Hepatocyte (in vitro differentiated cells): ENCODE measurements around the gene DYSF. TPM values are rescaled to one million over a fixed set of nuclear protein-coding genes. Genes with fewer than 3 reads are reported as not detected.

Experiments
- DNase-seq: peaks from one replicate; pipeline ENCODE4 v3.0.0-alpha.2; 2016; ENCODE audit warnings: low spot score
- H2AFZ ChIP-seq: fragments of 200-600 bp; sonication (generic); 2 replicates; pipeline ENCODE4 v1.6.0; 2016; ENCODE audit warnings: antibody characterized with exemption, mild to moderate bottlenecking
- H3K27ac ChIP-seq: fragments of 200-600 bp; sonication (generic); 2 replicates; pipeline ENCODE4 v1.5.1; 2016; ENCODE audit warnings: mild to moderate bottlenecking
- H3K27me3 ChIP-seq: fragments of 200-600 bp; sonication (generic); 2 replicates; pipeline ENCODE4 v1.6.1; 2016
- H3K36me3 ChIP-seq: fragments of 200-600 bp; sonication (generic); replicated peaks from 2 replicates; pipeline ENCODE4 v1.5.1; 2016; ENCODE audit warnings: low read depth; ENCODE audit not compliant: insufficient read depth
- H3K4me1 ChIP-seq: fragments of 200-600 bp; sonication (generic); 2 replicates; pipeline ENCODE4 v1.5.1; 2016; ENCODE audit warnings: mild to moderate bottlenecking, moderate library complexity; ENCODE audit not compliant: insufficient read depth
- H3K4me2 ChIP-seq: fragments of 200-600 bp; sonication (generic); 2 replicates; pipeline ENCODE4 v1.6.0; 2016
- H3K4me3 ChIP-seq: fragments of 200-600 bp; sonication (generic); 2 replicates; pipeline ENCODE4 v1.5.1; 2016; ENCODE audit warnings: mild to moderate bottlenecking
- H3K79me2 ChIP-seq: fragments of 200-600 bp; sonication (generic); 2 replicates; pipeline ENCODE4 v1.6.0; 2017; ENCODE audit warnings: mild to moderate bottlenecking
- H3K9me2 ChIP-seq: fragments of 200-600 bp; sonication (generic); replicated peaks from 2 replicates; pipeline ENCODE4 v1.6.0; 2017; ENCODE audit warnings: mild to moderate bottlenecking; ENCODE audit not compliant: insufficient read depth
- H3K9me3 ChIP-seq: fragments of 200-600 bp; sonication (generic); 2 replicates; pipeline ENCODE4 v1.5.1; 2016; ENCODE audit warnings: low read depth, mild to moderate bottlenecking
- H4K20me1 ChIP-seq: fragments of 200-600 bp; sonication (generic); 2 replicates; pipeline ENCODE4 v1.6.0; 2016; ENCODE audit warnings: mild to moderate bottlenecking; ENCODE audit not compliant: insufficient read depth, poor library complexity, severe bottlenecking
- EZH2 ChIP-seq: fragments of 200-600 bp; sonication (generic); IDR thresholded peaks from 2 replicates; pipeline ENCODE4 v1.6.1; 2016; ENCODE audit warnings: antibody characterized with exemption, mild to moderate bottlenecking, borderline replicate concordance
- EZH2phosphoT487 ChIP-seq: fragments of 200-600 bp; sonication (generic); IDR thresholded peaks from one replicate; pipeline ENCODE4 v1.6.1; 2018; ENCODE audit warnings: antibody characterized with exemption, mild to moderate bottlenecking, low read depth, moderate library complexity; ENCODE audit not compliant: unreplicated experiment, severe bottlenecking
- WGBS: methylation state at CpG from one replicate; pipeline ENCODE4 v1.1.6; 2016; ENCODE audit warnings: low lambda C conversion rate; ENCODE audit errors: missing lambda C conversion rate; 5-methylcytosine and 5-hydroxymethylcytosine counted together
- polyA plus RNA-seq: library from polyadenylated mRNA; unstranded; fragments of >200 nt; fragmentation: Nextera tagmentation; extraction: Ambion mirVana; gene quantifications from 2 replicates; pipeline ENCODE4 v1.2.1, GENCODE V29; 2016
- total RNA-seq: library from RNA; depleted of rRNA; stranded (reverse); fragments of >200 nt; gene quantifications from 2 replicates; pipeline ENCODE4 v1.2.3, GENCODE V29; 2014
- TF ChIP-seq, protein P1 (sequence below): fragments of 200-600 bp; sonication (generic); IDR thresholded peaks from 2 replicates; pipeline ENCODE4 v1.5.1; 2016; ENCODE audit warnings: antibody characterized with exemption, mild to moderate bottlenecking; ENCODE audit not compliant: poor library complexity

DYSF gene
- total and polyA plus RNA-seq, 2 experiments from 2014 or later = 0.25 to 0.90 TPM

DNA sequence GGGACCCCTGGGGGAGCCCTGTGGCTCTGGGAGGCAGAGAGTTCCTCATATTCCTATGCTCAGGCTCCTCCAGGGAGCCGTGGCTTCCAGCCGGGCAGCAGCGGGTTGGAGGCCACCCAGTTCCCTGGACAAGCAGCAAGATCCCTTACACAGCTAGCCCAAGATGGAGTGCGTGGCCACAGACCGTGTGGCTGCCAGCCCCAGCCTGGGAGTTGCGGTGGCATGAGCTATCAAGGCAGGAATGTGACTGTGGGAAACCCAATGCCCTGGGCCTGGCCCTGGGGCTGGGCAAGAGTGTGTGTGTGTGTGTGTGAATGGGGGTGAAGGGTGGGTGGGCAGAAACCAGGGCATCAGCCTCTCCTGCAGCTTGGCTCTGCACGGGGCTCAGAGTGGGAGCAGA is 130.5 kb downstream of the DYSF start:
- Histone ChIP-seq H3K9me2 (no peaks in the 10 kb centered on the region), H3K36me3 (no peaks in the 10 kb centered on the region), H3K4me2 (no peak overlapping the region), H3K27me3 (no peaks in the 10 kb centered on the region), H3K27ac (no peak overlapping the region), H3K4me1 (no peaks in the 10 kb centered on the region), H3K79me2 (no peaks in the 10 kb centered on the region), H4K20me1 (no peaks in the 10 kb centered on the region), H3K4me3 (no peak overlapping the region), H2AFZ (no peak overlapping the region), H3K9me3 (no peaks in the 10 kb centered on the region)
- DNase-seq = no peak
- 89% methylated on average over 7 of the region's 7 CpGs for WGBS
- TF ChIP-seq EZH2 (no peak), EZH2phosphoT487 (no peak)
- TF ChIP-seq, protein P1, sequence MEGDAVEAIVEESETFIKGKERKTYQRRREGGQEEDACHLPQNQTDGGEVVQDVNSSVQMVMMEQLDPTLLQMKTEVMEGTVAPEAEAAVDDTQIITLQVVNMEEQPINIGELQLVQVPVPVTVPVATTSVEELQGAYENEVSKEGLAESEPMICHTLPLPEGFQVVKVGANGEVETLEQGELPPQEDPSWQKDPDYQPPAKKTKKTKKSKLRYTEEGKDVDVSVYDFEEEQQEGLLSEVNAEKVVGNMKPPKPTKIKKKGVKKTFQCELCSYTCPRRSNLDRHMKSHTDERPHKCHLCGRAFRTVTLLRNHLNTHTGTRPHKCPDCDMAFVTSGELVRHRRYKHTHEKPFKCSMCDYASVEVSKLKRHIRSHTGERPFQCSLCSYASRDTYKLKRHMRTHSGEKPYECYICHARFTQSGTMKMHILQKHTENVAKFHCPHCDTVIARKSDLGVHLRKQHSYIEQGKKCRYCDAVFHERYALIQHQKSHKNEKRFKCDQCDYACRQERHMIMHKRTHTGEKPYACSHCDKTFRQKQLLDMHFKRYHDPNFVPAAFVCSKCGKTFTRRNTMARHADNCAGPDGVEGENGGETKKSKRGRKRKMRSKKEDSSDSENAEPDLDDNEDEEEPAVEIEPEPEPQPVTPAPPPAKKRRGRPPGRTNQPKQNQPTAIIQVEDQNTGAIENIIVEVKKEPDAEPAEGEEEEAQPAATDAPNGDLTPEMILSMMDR = no peak

DNA sequence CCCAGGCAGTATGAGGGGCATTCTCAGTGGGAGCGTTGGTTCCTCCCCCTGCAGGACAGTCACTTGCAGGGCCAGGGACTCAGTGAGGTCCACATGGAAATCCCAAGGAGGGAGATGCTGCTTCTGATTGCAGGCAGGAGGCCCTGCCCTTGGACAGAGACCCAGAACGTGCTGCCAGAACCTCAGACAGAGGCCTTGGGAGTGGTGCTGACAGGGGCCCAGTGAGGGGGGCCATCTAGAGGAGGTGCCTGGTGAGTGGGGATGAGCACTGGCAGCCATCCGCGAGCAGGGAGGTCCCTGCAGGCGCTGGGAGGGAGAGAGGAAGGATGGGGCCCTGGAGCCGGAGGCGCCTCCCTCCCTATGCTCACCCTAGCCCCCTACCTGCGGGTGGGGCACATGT is 133.1 kb downstream of the DYSF start:
- DNase-seq = no peak
- Histone ChIP-seq H3K9me2 (no peaks in the 10 kb centered on the region), H2AFZ (no peak overlapping the region), H3K27ac (no peak overlapping the region), H3K4me3 (no peak overlapping the region), H3K27me3 (no peaks in the 10 kb centered on the region), H4K20me1 (no peaks in the 10 kb centered on the region), H3K4me2 (no peak overlapping the region), H3K4me1 (no peaks in the 10 kb centered on the region), H3K36me3 (no peaks in the 10 kb centered on the region), H3K79me2 (no peaks in the 10 kb centered on the region), H3K9me3 (no peaks in the 10 kb centered on the region)
- WGBS = 91% methylated on average over 6 of the region's 8 CpGs
- TF ChIP-seq, protein P1 = no peak
- no peak for TF ChIP-seq EZH2phosphoT487
- no peak for TF ChIP-seq EZH2

DNA sequence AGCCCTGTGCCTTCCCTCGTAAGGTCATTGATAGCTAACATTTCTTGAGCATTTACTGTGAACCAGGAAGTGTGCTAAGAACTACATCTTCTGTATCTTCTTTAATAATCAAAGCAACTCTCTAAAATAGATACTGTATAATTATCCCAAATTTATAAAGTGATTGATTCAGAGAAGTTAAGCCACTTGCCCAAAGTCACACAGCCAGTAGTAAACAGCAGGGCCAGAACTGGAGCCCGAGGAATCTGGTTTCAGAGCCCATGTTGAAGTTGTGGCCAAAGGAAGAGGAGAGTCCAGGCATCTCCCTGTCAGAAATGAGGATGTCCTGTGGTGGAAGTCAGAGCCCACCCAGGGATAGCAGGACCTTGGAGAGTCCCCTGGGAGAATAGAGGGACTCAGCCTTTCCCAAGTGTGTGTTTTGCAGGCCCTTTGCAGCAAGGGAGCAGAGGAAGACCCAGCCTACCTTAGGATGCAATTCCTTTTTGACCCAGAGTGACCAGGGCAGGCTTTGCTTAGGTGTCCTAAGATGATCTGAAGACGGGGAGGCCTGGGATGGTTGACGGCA is 134.2 kb downstream of the DYSF start:
- Histone ChIP-seq H2AFZ (no peak overlapping the region), H3K9me2 (no peaks in the 10 kb centered on the region), H3K27ac (no peak overlapping the region), H3K9me3 (no peaks in the 10 kb centered on the region), H4K20me1 (no peaks in the 10 kb centered on the region), H3K4me2 (no peak overlapping the region), H3K36me3 (no peaks in the 10 kb centered on the region), H3K79me2 (no peaks in the 10 kb centered on the region), H3K27me3 (no peaks in the 10 kb centered on the region), H3K4me3 (no peak overlapping the region), H3K4me1 (no peaks in the 10 kb centered on the region)
- 92% methylated on average over 4 of the region's 4 CpGs for WGBS
- DNase-seq = no peak
- TF ChIP-seq EZH2 (no peak), EZH2phosphoT487 (no peak)
- TF ChIP-seq, protein P1 = no peak
